Skeletal muscle tissue (tissue), 4 donors: ENCODE measurements around the gene CGNL1. TPM values are rescaled to one million over a fixed set of nuclear protein-coding genes. Genes with fewer than 3 reads are reported as not detected.

Source experiments
- H3K27ac ChIP-seq: one replicate; pipeline ENCODE4 v1.7.0; 2013; ENCODE audit warnings: mild to moderate bottlenecking, low read depth, low read length, inconsistent platforms
- H3K27me3 ChIP-seq, 3 donors: one replicate each; pipeline ENCODE4 v1.7.0; 2013; ENCODE audit warnings: low read length in 3 of 3; ENCODE audit not compliant: control insufficient read depth in 3 of 3, insufficient read depth in 3 of 3
- H3K36me3 ChIP-seq, 3 donors: one replicate each; pipeline ENCODE4 v1.7.0; 2013; ENCODE audit warnings: low read length in 3 of 3; ENCODE audit not compliant: control insufficient read depth in 3 of 3, insufficient read depth in 3 of 3
- H3K4me1 ChIP-seq, 3 donors: one replicate each; pipeline ENCODE4 v1.7.0; 2013; ENCODE audit warnings: low read length in 3 of 3, mild to moderate bottlenecking in 3 of 3; ENCODE audit not compliant: control insufficient read depth in 3 of 3, insufficient read depth in 3 of 3
- H3K4me3 ChIP-seq, 3 donors: one replicate each; pipeline ENCODE4 v1.7.0; 2013; ENCODE audit warnings: low read length in 3 of 3
- H3K9ac ChIP-seq, 3 donors: one replicate each; pipeline ENCODE4 v1.7.0; 2013; ENCODE audit warnings: low read length in 3 of 3, mild to moderate bottlenecking in 3 of 3, moderate library complexity in 2 of 3, low read depth in 1 of 3
- H3K9me3 ChIP-seq, 3 donors: one replicate each; pipeline ENCODE4 v1.7.0; 2013; ENCODE audit warnings: low read length in 3 of 3; ENCODE audit not compliant: control insufficient read depth in 3 of 3
- total RNA-seq: library from RNA; depleted of rRNA; stranded (reverse); fragments of >200 nt; gene quantifications from one replicate; pipeline ENCODE4 v1.2.3, GENCODE V29; 2014
- donor health status: Osteomylitis.

CGNL1 gene
- total RNA-seq, 1 donor from 2014 or later: 11.5 TPM

DNA sequence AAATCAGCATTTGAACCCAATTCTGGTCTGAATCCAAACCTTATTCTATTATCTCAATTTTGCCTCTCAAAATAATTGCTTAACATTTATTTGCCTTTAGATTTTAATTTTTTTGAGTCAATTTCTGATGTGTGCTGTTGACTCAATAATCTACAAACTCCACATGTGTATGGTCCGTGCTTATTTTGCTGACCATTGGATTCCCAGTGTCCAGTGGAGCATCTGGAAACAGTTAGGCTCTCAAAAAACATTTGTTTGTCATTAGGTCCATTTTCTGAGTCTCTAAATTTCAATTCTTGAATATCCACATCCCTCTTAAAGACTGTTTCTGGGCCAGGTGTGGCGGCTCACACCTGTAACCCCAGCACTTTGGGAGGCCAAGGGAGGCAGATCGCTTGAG lies 196.2 kb downstream of the CGNL1 start:
- H3K4me1 ChIP-seq: no peaks in the 10 kb centered on the region
- no peaks in the 10 kb centered on the region for H3K27me3 ChIP-seq
- no peak overlapping the region for H3K4me3 ChIP-seq
- H3K27ac ChIP-seq: no peak overlapping the region
- no peaks in the 10 kb centered on the region for H3K36me3 ChIP-seq
- no peak overlapping the region for H3K9ac ChIP-seq
- no peaks in the 10 kb centered on the region for H3K9me3 ChIP-seq

DNA sequence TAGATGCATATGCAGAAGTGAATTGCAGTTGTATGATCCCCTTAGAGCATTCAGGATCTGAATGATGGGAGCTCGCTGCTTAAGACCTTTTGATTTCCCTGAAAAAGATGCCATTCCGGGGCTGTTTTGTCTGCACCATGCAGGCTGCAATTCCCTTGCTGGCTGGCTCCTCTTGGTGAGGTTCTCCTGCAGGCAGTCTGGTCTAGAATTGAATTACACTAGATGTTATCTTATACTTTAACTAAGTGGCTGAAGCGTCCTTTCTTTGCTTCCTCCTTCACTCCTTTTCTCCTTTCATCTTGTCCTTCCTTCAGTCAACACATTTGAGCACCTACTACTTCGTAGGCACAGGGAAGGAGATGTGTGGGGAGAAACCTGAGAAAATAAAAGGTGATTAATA lies 196.8 kb downstream of the CGNL1 start:
- Histone ChIP-seq H3K36me3 (no peaks in the 10 kb centered on the region), H3K4me3 (no peak overlapping the region), H3K9ac (no peak overlapping the region), H3K9me3 (no peaks in the 10 kb centered on the region), H3K27me3 (no peaks in the 10 kb centered on the region), H3K27ac (no peak overlapping the region), H3K4me1 (peaks cover 0 to 2% (median 0%) of the 10 kb centered on the region in 3 donors)

- peaks cover 0 to 4% (median 0%) of the 10 kb centered on the region in 3 donors for H3K4me1 ChIP-seq
- H3K9ac ChIP-seq: no peak overlapping the region
- H3K4me3 ChIP-seq: no peak overlapping the region
- no peaks in the 10 kb centered on the region for H3K36me3 ChIP-seq
- H3K27me3 ChIP-seq: no peaks in the 10 kb centered on the region
- no peaks in the 10 kb centered on the region for H3K9me3 ChIP-seq
- no peak overlapping the region for H3K27ac ChIP-seq
These were observed 199.1 kb downstream of the CGNL1 start for GRCh38 chr15:57575363-57575762.

DNA sequence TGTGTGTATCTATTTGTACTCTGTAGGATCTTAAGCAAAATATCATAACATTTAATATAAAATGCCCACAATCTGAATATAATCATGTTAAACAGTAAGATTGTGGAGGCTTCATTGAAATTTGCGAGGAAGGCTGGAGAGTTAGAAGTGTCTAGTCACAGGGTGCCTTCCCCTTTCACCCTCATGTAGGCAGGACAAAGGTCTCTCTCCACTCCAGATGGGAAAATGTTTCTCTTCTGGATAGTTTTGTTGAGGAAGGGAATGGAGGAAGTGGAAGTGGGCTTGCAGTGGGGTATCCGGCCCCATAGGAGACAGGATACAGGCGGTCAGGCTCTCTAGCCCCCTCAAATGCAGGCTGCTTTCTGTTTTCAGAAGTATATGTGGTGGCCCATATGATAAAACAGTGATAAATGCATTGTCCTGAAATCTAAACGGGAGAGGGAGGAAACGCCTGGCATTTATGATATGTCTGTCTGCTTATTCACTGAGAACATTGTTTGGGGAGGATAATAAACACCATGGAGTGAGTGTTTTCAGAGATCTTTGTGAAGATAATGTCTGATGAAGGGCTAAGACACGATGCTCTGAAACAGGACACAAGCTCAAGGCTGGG lies 202.1 kb downstream of the CGNL1 start:
- no peak overlapping the region for H3K27ac ChIP-seq
- H3K9ac ChIP-seq: no peak overlapping the region
- H3K27me3 ChIP-seq: no peaks in the 10 kb centered on the region
- peaks cover 3 to 5% (median 4%) of the 10 kb centered on the region in 3 donors for H3K9me3 ChIP-seq
- peaks cover 0 to 4% (median 0%) of the 10 kb centered on the region in 3 donors for H3K4me1 ChIP-seq
- no peaks in the 10 kb centered on the region for H3K36me3 ChIP-seq
- no peak overlapping the region for H3K4me3 ChIP-seq

- Histone ChIP-seq H3K4me1 (peaks cover 0 to 4% (median 0%) of the 10 kb centered on the region in 3 donors), H3K27ac (no peak overlapping the region), H3K9ac (no peak overlapping the region), H3K36me3 (no peaks in the 10 kb centered on the region), H3K27me3 (no peaks in the 10 kb centered on the region), H3K9me3 (peaks cover 3 to 9% (median 9%) of the 10 kb centered on the region in 3 donors), H3K4me3 (no peak overlapping the region)
These were observed 204.1 kb downstream of the CGNL1 start for GRCh38 chr15:57580428-57580827.

- Histone ChIP-seq H3K4me1 (peaks cover 0 to 4% (median 0%) of the 10 kb centered on the region in 3 donors), H3K27me3 (no peaks in the 10 kb centered on the region), H3K9ac (no peak overlapping the region), H3K9me3 (peaks cover 3 to 9% (median 9%) of the 10 kb centered on the region in 3 donors), H3K27ac (no peak overlapping the region), H3K36me3 (no peaks in the 10 kb centered on the region), H3K4me3 (no peak overlapping the region)
These were observed 204.6 kb downstream of the CGNL1 start for GRCh38 chr15:57580866-57581265.

- Histone ChIP-seq H3K4me1 (peaks cover 0 to 4% (median 0%) of the 10 kb centered on the region in 3 donors), H3K9ac (no peak overlapping the region), H3K4me3 (no peak overlapping the region), H3K27ac (no peak overlapping the region), H3K27me3 (no peaks in the 10 kb centered on the region), H3K9me3 (peaks cover 3 to 9% (median 9%) of the 10 kb centered on the region in 3 donors), H3K36me3 (no peaks in the 10 kb centered on the region)
These were observed 205.8 kb downstream of the CGNL1 start for GRCh38 chr15:57582090-57582489.

GRCh38 chr15:57583282-57583681 lies 207.0 kb downstream of the CGNL1 start:
- no peaks in the 10 kb centered on the region for H3K27me3 ChIP-seq
- peaks cover 0 to under 1% (median 0%) of the 10 kb centered on the region in 3 donors for H3K4me1 ChIP-seq
- H3K27ac ChIP-seq: no peak overlapping the region
- no peaks in the 10 kb centered on the region for H3K36me3 ChIP-seq
- no peak overlapping the region for H3K4me3 ChIP-seq
- H3K9ac ChIP-seq: no peak overlapping the region
- peaks cover 3 to 9% (median 9%) of the 10 kb centered on the region in 3 donors for H3K9me3 ChIP-seq

- H3K4me3 ChIP-seq: no peak overlapping the region
- H3K27me3 ChIP-seq: no peaks in the 10 kb centered on the region
- peaks cover 3 to 9% (median 9%) of the 10 kb centered on the region in 3 donors for H3K9me3 ChIP-seq
- no peak overlapping the region for H3K9ac ChIP-seq
- no peaks in the 10 kb centered on the region for H3K36me3 ChIP-seq
- H3K27ac ChIP-seq: no peak overlapping the region
- no peaks in the 10 kb centered on the region for H3K4me1 ChIP-seq
These were observed 207.4 kb downstream of the CGNL1 start for GRCh38 chr15:57583720-57584119.

DNA sequence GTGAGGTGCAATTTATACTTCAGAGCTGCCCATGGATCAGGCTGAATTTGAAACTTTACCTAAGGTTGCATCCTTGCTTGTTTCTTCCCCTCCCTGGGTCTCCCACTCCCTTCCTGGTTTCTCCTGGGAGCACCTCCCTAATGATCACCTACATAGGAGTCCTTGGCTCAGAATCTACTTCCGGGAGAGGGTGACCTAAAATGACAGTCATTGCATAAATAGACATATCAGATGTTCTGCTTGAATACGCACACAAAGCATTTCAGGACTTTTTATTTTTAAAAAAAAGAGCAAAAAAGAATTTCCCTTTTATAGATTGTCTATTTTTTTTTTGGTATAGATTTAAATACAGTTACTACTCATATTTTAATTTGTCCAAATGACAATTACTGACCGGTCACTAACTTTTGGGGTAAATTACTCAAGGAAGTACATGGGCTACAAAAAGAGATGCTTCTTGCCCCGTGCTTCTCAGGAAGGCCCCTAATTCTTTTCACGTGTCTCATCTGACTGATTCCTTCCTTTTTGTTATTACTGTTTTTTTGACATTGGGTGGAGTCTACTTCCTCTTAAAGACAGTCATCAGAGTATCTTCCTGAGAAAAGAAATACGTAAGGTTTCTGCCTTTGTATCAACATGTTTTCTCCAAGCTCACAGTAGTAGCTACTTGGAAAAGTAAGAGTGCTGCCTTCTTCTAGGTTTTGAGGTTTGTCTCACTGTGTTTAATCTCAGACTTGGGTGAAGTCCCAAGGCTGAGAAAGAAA lies 210.5 kb downstream of the CGNL1 start:
- H3K36me3 ChIP-seq: no peaks in the 10 kb centered on the region
- no peak overlapping the region for H3K9ac ChIP-seq
- H3K27me3 ChIP-seq: peaks cover 0 to 5% (median 0%) of the 10 kb centered on the region in 3 donors
- peaks cover 3 to 9% (median 9%) of the 10 kb centered on the region in 3 donors for H3K9me3 ChIP-seq
- no peak overlapping the region for H3K4me3 ChIP-seq
- peaks cover 6 to 12% (median 12%) of the 10 kb centered on the region in 3 donors for H3K4me1 ChIP-seq
- H3K27ac ChIP-seq: no peak overlapping the region
